Measurements from ENCODE around the gene C3orf70.

DNA sequence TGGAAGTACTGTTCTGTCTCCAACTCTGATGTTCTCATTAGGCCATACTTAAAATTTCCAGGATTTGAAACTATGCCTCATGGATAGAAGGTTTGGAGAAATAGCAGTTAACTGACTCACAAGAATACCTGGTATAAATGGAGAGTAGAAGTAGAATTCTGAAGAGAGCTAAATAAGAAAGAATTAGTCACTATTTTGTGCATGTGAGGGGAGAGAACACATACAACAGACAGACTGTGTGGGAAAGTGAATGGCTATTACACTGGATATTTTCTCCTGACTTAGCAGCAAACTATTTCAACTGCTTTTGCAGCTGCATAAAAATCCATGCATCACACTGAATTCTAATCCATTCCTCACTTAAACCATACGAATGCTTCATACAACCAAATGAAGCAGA lies 71.3 kb downstream of the C3orf70 start:
- no peak for TF ChIP-seq POLR2A (IDR thresholded peaks at IDR 0.05)
- TF ChIP-seq, protein P1, sequence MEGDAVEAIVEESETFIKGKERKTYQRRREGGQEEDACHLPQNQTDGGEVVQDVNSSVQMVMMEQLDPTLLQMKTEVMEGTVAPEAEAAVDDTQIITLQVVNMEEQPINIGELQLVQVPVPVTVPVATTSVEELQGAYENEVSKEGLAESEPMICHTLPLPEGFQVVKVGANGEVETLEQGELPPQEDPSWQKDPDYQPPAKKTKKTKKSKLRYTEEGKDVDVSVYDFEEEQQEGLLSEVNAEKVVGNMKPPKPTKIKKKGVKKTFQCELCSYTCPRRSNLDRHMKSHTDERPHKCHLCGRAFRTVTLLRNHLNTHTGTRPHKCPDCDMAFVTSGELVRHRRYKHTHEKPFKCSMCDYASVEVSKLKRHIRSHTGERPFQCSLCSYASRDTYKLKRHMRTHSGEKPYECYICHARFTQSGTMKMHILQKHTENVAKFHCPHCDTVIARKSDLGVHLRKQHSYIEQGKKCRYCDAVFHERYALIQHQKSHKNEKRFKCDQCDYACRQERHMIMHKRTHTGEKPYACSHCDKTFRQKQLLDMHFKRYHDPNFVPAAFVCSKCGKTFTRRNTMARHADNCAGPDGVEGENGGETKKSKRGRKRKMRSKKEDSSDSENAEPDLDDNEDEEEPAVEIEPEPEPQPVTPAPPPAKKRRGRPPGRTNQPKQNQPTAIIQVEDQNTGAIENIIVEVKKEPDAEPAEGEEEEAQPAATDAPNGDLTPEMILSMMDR (IDR thresholded peaks at IDR 0.05), result no peak
